ENCODE data around the gene UBL3. TPM values are rescaled to one million over a fixed set of nuclear protein-coding genes. Genes with fewer than 3 reads are reported as not detected.

Gene UBL3
- total RNA-seq, 1 experiment from 2014 or later, result 10.7 TPM

GRCh38 chr13:29767006-29767405 lies 83.4 kb downstream of the UBL3 start:
- BruUV-seq (replicated peaks), result no TSS peak
- no peak overlapping the region for H3K9ac ChIP-seq (ENCODE audit: low read length)
- ATAC-seq (no peak), DNase-seq (ENCODE audit: low read depth, low spot score) (no peak)
- H3K79me2 ChIP-seq (ENCODE audit: insufficient read depth, low read length), result no peaks in the 10 kb centered on the region
- H3K4me1 ChIP-seq (ENCODE audit: control insufficient read depth in 1 of 2, insufficient read depth in 2 of 2, low read length in 2 of 2), result peaks cover 2 to 7% of the 10 kb centered on the region in 2 experiments; a peak in 1 of 4 replicates
- no peak for TF ChIP-seq ATF3 (IDR thresholded peaks at IDR 0.05)
- RAD21 ChIA-PET (ENCODE audit: low non-redundant PET in 1 of 2, low total read pairs in 2 of 2, uncharacterized antibody in 2 of 2, unreplicated experiment in 2 of 2), result interaction anchor here in 1 of 2 experiments (0.7 kb wide), 1 partner anchor 346 kb away, joined by 3 read pairs; no protein-coding TSS in a partner anchor
- H3K27me3 ChIP-seq (ENCODE audit: insufficient read depth, low read length), result no peaks in the 10 kb centered on the region
- intact Hi-C loops (cut with micrococcal nuclease), result no loop called here
- no peaks in the 10 kb centered on the region for H4K20me1 ChIP-seq (ENCODE audit: insufficient read depth)
- H3K36me3 ChIP-seq (ENCODE audit: control insufficient read depth in 1 of 2, insufficient read depth in 2 of 2, low read length in 2 of 2), result no peaks in the 10 kb centered on the region
- H2AFZ ChIP-seq (ENCODE audit: low read depth, low read length, poor library complexity, severe bottlenecking), result no peak overlapping the region
- POLR2A ChIA-PET, result no interaction called here
- CTCF ChIA-PET, result no interaction called here
- no peaks in the 10 kb centered on the region for H3K9me2 ChIP-seq (ENCODE audit: insufficient read depth)
- H3K9me3 ChIP-seq (ENCODE audit: control insufficient read depth in 1 of 2, insufficient read depth in 1 of 2, low read depth in 1 of 2, low read length in 2 of 2), result no peaks in the 10 kb centered on the region
- no peak overlapping the region for H3K4me3 ChIP-seq (replicated peaks in 1 of 2; ENCODE audit: low read depth in 1 of 2, low read length in 2 of 2)
- no peak overlapping the region for H3K4me2 ChIP-seq (ENCODE audit: low read length)
- no peak overlapping the region for H3K27ac ChIP-seq (ENCODE audit: low read depth, low read length)

- Histone ChIP-seq H4K20me1 (ENCODE audit: insufficient read depth) (no peaks in the 10 kb centered on the region), H3K27me3 (ENCODE audit: insufficient read depth, low read length) (no peaks in the 10 kb centered on the region), H3K9me2 (ENCODE audit: insufficient read depth) (no peaks in the 10 kb centered on the region), H3K79me2 (ENCODE audit: insufficient read depth, low read length) (no peaks in the 10 kb centered on the region), H3K9me3 (ENCODE audit: control insufficient read depth in 1 of 2, insufficient read depth in 1 of 2, low read depth in 1 of 2, low read length in 2 of 2) (no peaks in the 10 kb centered on the region), H3K4me1 (ENCODE audit: control insufficient read depth in 1 of 2, insufficient read depth in 2 of 2, low read length in 2 of 2) (peaks cover 2 to 7% of the 10 kb centered on the region in 2 experiments; a peak in 1 of 4 replicates), H3K36me3 (ENCODE audit: control insufficient read depth in 1 of 2, insufficient read depth in 2 of 2, low read length in 2 of 2) (no peaks in the 10 kb centered on the region), H3K4me3 (replicated peaks in 1 of 2; ENCODE audit: low read depth in 1 of 2, low read length in 2 of 2) (no peak overlapping the region), H3K9ac (ENCODE audit: low read length) (no peak overlapping the region), H3K27ac (ENCODE audit: low read depth, low read length) (no peak overlapping the region), H3K4me2 (ENCODE audit: low read length) (no peak overlapping the region), H2AFZ (ENCODE audit: low read depth, low read length, poor library complexity, severe bottlenecking) (no peak overlapping the region)
- no peak for DNase-seq (ENCODE audit: low read depth, low spot score)
- intact Hi-C loops (cut with micrococcal nuclease), result no loop called here
- ChIA-PET POLR2A (interaction anchor here (0.6 kb wide), 1 partner anchor 13 kb away, joined by 3 read pairs; no protein-coding TSS in a partner anchor), RAD21 (ENCODE audit: low non-redundant PET in 1 of 2, low total read pairs in 2 of 2, uncharacterized antibody in 2 of 2, unreplicated experiment in 2 of 2) (no interaction called here), CTCF (no interaction called here)
- ATAC-seq, result no peak
- BruUV-seq (replicated peaks), result no TSS peak
- TF ChIP-seq EGR1 (IDR thresholded peaks at IDR 0.05; ENCODE audit: low read depth) (no peak), ZBTB33 (IDR thresholded peaks at IDR 0.05; ENCODE audit: extremely low read depth, insufficient replicate concordance, low read length) (no peak), POLR2A (IDR thresholded peaks at IDR 0.05; ENCODE audit: borderline replicate concordance, extremely low read depth, insufficient read depth, insufficient read length) (no peak), YY1 (IDR thresholded peaks at IDR 0.05; ENCODE audit: extremely low read depth, insufficient replicate concordance, low read depth, low read length) (no peak), ZFX (IDR thresholded peaks at IDR 0.05) (no peak), POLR2AphosphoS5 (IDR thresholded peaks at IDR 0.05; ENCODE audit: low read depth, low read length) (no peak), SP1 (IDR thresholded peaks at IDR 0.05; ENCODE audit: low read depth) (no peak), REST (IDR thresholded peaks at IDR 0.05; ENCODE audit: low read depth) (no peak), CBX3 (IDR thresholded peaks at IDR 0.05; ENCODE audit: low read depth) (no peak), SRF (IDR thresholded peaks at IDR 0.05; ENCODE audit: low read depth) (no peak), RAD21 (IDR thresholded peaks at IDR 0.05; ENCODE audit: low read depth) (no peak), ATF3 (IDR thresholded peaks at IDR 0.05) (no peak), CEBPB (IDR thresholded peaks at IDR 0.05; ENCODE audit: low read depth) (no peak), ELF1 (IDR thresholded peaks at IDR 0.05; ENCODE audit: borderline replicate concordance, low read depth) (no peak)
These were observed 86.8 kb downstream of the UBL3 start for GRCh38 chr13:29763436-29764180.
